ENCODE measurements around the gene SGCA. TPM values are rescaled to one million over a fixed set of nuclear protein-coding genes. Genes with fewer than 3 reads are reported as not detected.
A peak's percentile ranks its signal among the peaks of the same experiment; 100 is the strongest.

Gene SGCA
- total and polyA plus RNA-seq, 10 of the 15 experiments (the other 5 are each of a cell fraction or from before 2014, with no cell fraction given): 0.13 to 2.2 (median 0.50) TPM; not detected in 2

DNA sequence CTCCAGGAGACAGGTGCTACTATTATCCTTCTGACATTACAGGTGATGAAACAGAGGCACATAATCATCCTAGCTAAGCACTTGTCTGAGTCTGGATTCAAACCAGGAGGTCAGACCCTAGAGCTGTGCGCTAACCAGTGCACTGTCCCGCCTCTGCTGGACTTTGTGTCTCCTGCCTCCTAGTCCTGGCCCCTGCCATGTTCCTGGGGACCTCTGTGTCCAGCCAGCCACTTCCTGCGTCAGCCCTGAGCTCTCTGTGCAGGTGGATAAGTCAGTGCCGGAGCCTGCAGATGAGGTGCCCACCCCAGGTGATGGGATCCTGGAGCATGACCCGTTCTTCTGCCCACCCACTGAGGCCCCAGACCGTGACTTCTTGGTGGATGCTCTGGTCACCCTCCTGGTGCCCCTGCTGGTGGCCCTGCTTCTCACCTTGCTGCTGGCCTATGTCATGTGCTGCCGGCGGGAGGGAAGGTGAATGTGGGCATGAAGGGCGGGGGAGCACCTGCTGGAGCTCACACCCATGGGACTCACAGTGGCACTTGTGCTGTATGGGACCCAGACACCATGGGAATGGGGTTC, 4.2 kb downstream of the SGCA start:
- no peak; the same call in 2 of the 3 replicates for ATAC-seq
- POLR2A ChIA-PET: interaction anchor here (1.2 to 2.8 kb wide), 5 partner anchors 8 to 43 kb away, joined by 6 to 28 read pairs (median 7); no protein-coding TSS in a partner anchor
- no peak overlapping the region for H3K4me2 ChIP-seq (ENCODE audit: control insufficient read depth, insufficient read depth)
- CTCF ChIA-PET: interaction anchor here (0.5 to 17.0 kb wide), 55 partner anchors 8 to 339 kb away, joined by 3 to 514 read pairs (median 5); partner anchors contain the start of genes COL1A1, PDK2, TMEM92 and XYLT2
- no peaks in the 10 kb centered on the region for H3K36me3 ChIP-seq (ENCODE audit: control insufficient read depth in 2 of 2, insufficient read depth in 2 of 2, low read length in 1 of 2)
- in situ Hi-C loops (cut with MboI): no loop called here
- SMC1A ChIA-PET (ENCODE audit: uncharacterized antibody, unreplicated experiment): interaction anchor here (0.6 to 4.2 kb wide), 38 partner anchors 9 to 221 kb away, joined by 3 to 177 read pairs (median 4); partner anchors contain the start of gene COL1A1
- H2AFZ ChIP-seq (ENCODE audit: control insufficient read depth, low read depth, low read length): no peak overlapping the region
- 58% methylated on average over 9 of the region's 9 CpGs for WGBS (ENCODE audit: insufficient coverage, insufficient replicate concordance, low lambda C conversion rate, missing lambda C conversion rate)
- no peak overlapping the region for H3K4me3 ChIP-seq
- peaks cover 15% of the 10 kb centered on the region for H3K4me1 ChIP-seq (ENCODE audit: control insufficient read depth, insufficient read depth, low read length)
- no peak for DNase-seq (ENCODE audit: low read depth, low spot score)
- no peak overlapping the region for H3K27ac ChIP-seq (ENCODE audit: control insufficient read depth, insufficient read depth)
- no peaks in the 10 kb centered on the region for H3K79me2 ChIP-seq (ENCODE audit: control insufficient read depth, insufficient read depth, low read length)
- intact Hi-C loops (cut with micrococcal nuclease; ENCODE audit: unreplicated experiment): loop anchor here (1.0 kb wide), 2 partner anchors 28 to 127 kb away; no protein-coding TSS in a partner anchor
- TF ChIP-seq, protein P1, sequence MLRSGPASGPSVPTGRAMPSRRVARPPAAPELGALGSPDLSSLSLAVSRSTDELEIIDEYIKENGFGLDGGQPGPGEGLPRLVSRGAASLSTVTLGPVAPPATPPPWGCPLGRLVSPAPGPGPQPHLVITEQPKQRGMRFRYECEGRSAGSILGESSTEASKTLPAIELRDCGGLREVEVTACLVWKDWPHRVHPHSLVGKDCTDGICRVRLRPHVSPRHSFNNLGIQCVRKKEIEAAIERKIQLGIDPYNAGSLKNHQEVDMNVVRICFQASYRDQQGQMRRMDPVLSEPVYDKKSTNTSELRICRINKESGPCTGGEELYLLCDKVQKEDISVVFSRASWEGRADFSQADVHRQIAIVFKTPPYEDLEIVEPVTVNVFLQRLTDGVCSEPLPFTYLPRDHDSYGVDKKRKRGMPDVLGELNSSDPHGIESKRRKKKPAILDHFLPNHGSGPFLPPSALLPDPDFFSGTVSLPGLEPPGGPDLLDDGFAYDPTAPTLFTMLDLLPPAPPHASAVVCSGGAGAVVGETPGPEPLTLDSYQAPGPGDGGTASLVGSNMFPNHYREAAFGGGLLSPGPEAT (IDR thresholded peaks at IDR 0.05; ENCODE audit: low read depth): no peak
- no peak for TF ChIP-seq PML (IDR thresholded peaks at IDR 0.05; ENCODE audit: low read length)
- no peak for TF ChIP-seq HCFC1 (IDR thresholded peaks at IDR 0.05; ENCODE audit: low read length)
- TF ChIP-seq YY1 (IDR thresholded peaks at IDR 0.05; ENCODE audit: low read depth, low read length): no peak
- TF ChIP-seq, protein P2, sequence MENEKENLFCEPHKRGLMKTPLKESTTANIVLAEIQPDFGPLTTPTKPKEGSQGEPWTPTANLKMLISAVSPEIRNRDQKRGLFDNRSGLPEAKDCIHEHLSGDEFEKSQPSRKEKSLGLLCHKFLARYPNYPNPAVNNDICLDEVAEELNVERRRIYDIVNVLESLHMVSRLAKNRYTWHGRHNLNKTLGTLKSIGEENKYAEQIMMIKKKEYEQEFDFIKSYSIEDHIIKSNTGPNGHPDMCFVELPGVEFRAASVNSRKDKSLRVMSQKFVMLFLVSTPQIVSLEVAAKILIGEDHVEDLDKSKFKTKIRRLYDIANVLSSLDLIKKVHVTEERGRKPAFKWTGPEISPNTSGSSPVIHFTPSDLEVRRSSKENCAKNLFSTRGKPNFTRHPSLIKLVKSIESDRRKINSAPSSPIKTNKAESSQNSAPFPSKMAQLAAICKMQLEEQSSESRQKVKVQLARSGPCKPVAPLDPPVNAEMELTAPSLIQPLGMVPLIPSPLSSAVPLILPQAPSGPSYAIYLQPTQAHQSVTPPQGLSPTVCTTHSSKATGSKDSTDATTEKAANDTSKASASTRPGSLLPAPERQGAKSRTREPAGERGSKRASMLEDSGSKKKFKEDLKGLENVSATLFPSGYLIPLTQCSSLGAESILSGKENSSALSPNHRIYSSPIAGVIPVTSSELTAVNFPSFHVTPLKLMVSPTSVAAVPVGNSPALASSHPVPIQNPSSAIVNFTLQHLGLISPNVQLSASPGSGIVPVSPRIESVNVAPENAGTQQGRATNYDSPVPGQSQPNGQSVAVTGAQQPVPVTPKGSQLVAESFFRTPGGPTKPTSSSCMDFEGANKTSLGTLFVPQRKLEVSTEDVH (IDR thresholded peaks at IDR 0.05; ENCODE audit: low read depth, partially characterized antibody): no peak
- TF ChIP-seq, protein P3, sequence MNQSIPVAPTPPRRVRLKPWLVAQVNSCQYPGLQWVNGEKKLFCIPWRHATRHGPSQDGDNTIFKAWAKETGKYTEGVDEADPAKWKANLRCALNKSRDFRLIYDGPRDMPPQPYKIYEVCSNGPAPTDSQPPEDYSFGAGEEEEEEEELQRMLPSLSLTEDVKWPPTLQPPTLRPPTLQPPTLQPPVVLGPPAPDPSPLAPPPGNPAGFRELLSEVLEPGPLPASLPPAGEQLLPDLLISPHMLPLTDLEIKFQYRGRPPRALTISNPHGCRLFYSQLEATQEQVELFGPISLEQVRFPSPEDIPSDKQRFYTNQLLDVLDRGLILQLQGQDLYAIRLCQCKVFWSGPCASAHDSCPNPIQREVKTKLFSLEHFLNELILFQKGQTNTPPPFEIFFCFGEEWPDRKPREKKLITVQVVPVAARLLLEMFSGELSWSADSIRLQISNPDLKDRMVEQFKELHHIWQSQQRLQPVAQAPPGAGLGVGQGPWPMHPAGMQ (IDR thresholded peaks at IDR 0.05; ENCODE audit: borderline replicate concordance): no peak
- TF ChIP-seq MYB (IDR thresholded peaks at IDR 0.05; ENCODE audit: borderline replicate concordance, low read depth, low read length): no peak
- TF ChIP-seq MXI1 (IDR thresholded peaks at IDR 0.05; ENCODE audit: low read depth, low read length): no peak
- no peaks in the 10 kb centered on the region for H3K9me3 ChIP-seq (replicated peaks; ENCODE audit: control insufficient read depth, insufficient read depth, low read length)
- no peaks in the 10 kb centered on the region for H3K27me3 ChIP-seq (replicated peaks in 1 of 2; ENCODE audit: control insufficient read depth in 2 of 2, insufficient read depth in 2 of 2, low read length in 1 of 2)
- no TSS peak for BruUV-seq (replicated peaks)
- no peak overlapping the region for H3K9ac ChIP-seq (ENCODE audit: control insufficient read depth, insufficient read depth, low read length)
- RAD21 ChIA-PET (ENCODE audit: unreplicated experiment): interaction anchor here (0.6 to 4.5 kb wide), 36 partner anchors 8 to 261 kb away, joined by 3 to 176 read pairs (median 5); partner anchors contain the start of genes COL1A1, LRRC59, PDK2 and TMEM92
- no peaks in the 10 kb centered on the region for H4K20me1 ChIP-seq (ENCODE audit: control insufficient read depth, insufficient read depth)
- FAIRE-seq: peak; percentile 23

Data from GM12878 (cell line).